SK-N-SH treated with all-trans-retinoic acid at 6 μM for 48 hours (cell line): Measurements from ENCODE around the gene SAMD7.

Experiments used
- ATAC-seq: fragments of 200-7000 bp; cut with Tn5 transposase; 3 replicates; pipeline ENCODE4 v1.9.1; 2020; ENCODE audit warnings: mild to moderate bottlenecking, moderate library complexity
- ARNTL ChIP-seq: fragments of 450-650 bp; formaldehyde crosslinking; IDR thresholded peaks from 2 replicates; pipeline ENCODE4 v1.5.0; 2020; ENCODE audit warnings: low read depth, mild to moderate bottlenecking, moderate library complexity, borderline replicate concordance
- BACH2 ChIP-seq: fragments of 250-450 bp; sonication (Bioruptor Pico); IDR thresholded peaks from 2 replicates; pipeline ENCODE4 v1.9.0; 2021; ENCODE audit warnings: mild to moderate bottlenecking, borderline replicate concordance
- CREB5 ChIP-seq: fragments of 250-450 bp; sonication (Bioruptor Pico); IDR thresholded peaks from 2 replicates; pipeline ENCODE4 v1.5.1; 2020; ENCODE audit warnings: low read depth, mild to moderate bottlenecking, moderate library complexity
- CSDC2 ChIP-seq: fragments of 250-450 bp; sonication (Bioruptor Pico); IDR thresholded peaks from 2 replicates; pipeline ENCODE4 v1.5.0; 2020; ENCODE audit warnings: mild to moderate bottlenecking, moderate library complexity
- CSRNP3 ChIP-seq: fragments of 250-450 bp; sonication (Bioruptor Pico); IDR thresholded peaks from 2 replicates; pipeline ENCODE4 v1.5.1; 2021; ENCODE audit warnings: mild to moderate bottlenecking, moderate library complexity
- GLIS3 ChIP-seq: fragments of 250-450 bp; sonication (Bioruptor Pico); IDR thresholded peaks from 2 replicates; pipeline ENCODE4 v1.5.0; 2020; ENCODE audit warnings: mild to moderate bottlenecking, moderate library complexity
- ISL1 ChIP-seq: fragments of 250-450 bp; sonication (Bioruptor Pico); IDR thresholded peaks from 2 replicates; pipeline ENCODE4 v2.1.2; 2022; ENCODE audit warnings: mild to moderate bottlenecking, moderate library complexity
- OSR1 ChIP-seq: fragments of 250-450 bp; sonication (Bioruptor Pico); IDR thresholded peaks from 2 replicates; pipeline ENCODE4 v1.8.0; 2022; ENCODE audit warnings: moderate library complexity, mild to moderate bottlenecking, inconsistent platforms
- PATZ1 ChIP-seq: fragments of 250-450 bp; sonication (Bioruptor Pico); IDR thresholded peaks from 2 replicates; pipeline ENCODE4 v1.8.0; 2020; ENCODE audit warnings: mild to moderate bottlenecking, moderate library complexity, borderline replicate concordance
- POU6F1 ChIP-seq: fragments of 250-450 bp; sonication (Bioruptor Pico); IDR thresholded peaks from 2 replicates; pipeline ENCODE4 v1.8.0; 2021; ENCODE audit warnings: low read depth, mild to moderate bottlenecking, moderate library complexity, borderline replicate concordance
- PPARA ChIP-seq: fragments of 250-450 bp; sonication (Bioruptor Pico); IDR thresholded peaks from 2 replicates; pipeline ENCODE4 v1.5.0; 2020; ENCODE audit warnings: mild to moderate bottlenecking, borderline replicate concordance
- TCF4 ChIP-seq: fragments of 250-450 bp; sonication (Bioruptor Pico); IDR thresholded peaks from 2 replicates; pipeline ENCODE4 v1.8.0; 2021; ENCODE audit warnings: mild to moderate bottlenecking, moderate library complexity, borderline replicate concordance
- TOX ChIP-seq: fragments of 250-450 bp; sonication (Bioruptor Pico); IDR thresholded peaks from 2 replicates; pipeline ENCODE4 v1.8.0; 2021; ENCODE audit warnings: mild to moderate bottlenecking, moderate library complexity, borderline replicate concordance
- ZC3H10 ChIP-seq: fragments of 250-450 bp; sonication (Bioruptor Pico); IDR thresholded peaks from 2 replicates; pipeline ENCODE4 v1.5.1; 2021; ENCODE audit warnings: mild to moderate bottlenecking, moderate library complexity
- ZFP3 ChIP-seq: fragments of 250-450 bp; sonication (Bioruptor Pico); IDR thresholded peaks from 2 replicates; pipeline ENCODE4 v1.5.0; 2020; ENCODE audit warnings: mild to moderate bottlenecking, moderate library complexity
- ZFP30 ChIP-seq: fragments of 450-650 bp; formaldehyde crosslinking; IDR thresholded peaks from 2 replicates; pipeline ENCODE4 v1.5.0; 2022; ENCODE audit warnings: mild to moderate bottlenecking, moderate library complexity
- ZNF565 ChIP-seq: fragments of 450-650 bp; formaldehyde crosslinking; conservative IDR thresholded peaks from 2 replicates; pipeline ENCODE4 v1.5.0; 2020; ENCODE audit warnings: low read depth, mild to moderate bottlenecking, moderate library complexity
- ZNF70 ChIP-seq: fragments of 450-650 bp; formaldehyde crosslinking; IDR thresholded peaks from 2 replicates; pipeline ENCODE4 v1.5.0; 2020; ENCODE audit warnings: mild to moderate bottlenecking, moderate library complexity
- ZNF8 ChIP-seq: fragments of 450-650 bp; formaldehyde crosslinking; IDR thresholded peaks from 2 replicates; pipeline ENCODE4 v1.5.0; 2020; ENCODE audit warnings: mild to moderate bottlenecking, moderate library complexity

Gene SAMD7

GRCh38 chr3:169964176-169964575, 52.8 kb downstream of the SAMD7 start:
- TF ChIP-seq CSRNP3 (CRISPR knock-in tag) (no peak), TOX (CRISPR knock-in tag) (no peak), ZNF70 (CRISPR knock-in tag) (no peak)

GRCh38 chr3:169965562-169966427, 54.4 kb downstream of the SAMD7 start:
- TF ChIP-seq ZFP30 (CRISPR knock-in tag) (no peak), ARNTL (no peak), PPARA (CRISPR knock-in tag) (no peak), ZNF565 (CRISPR knock-in tag) (no peak), GLIS3 (CRISPR knock-in tag) (no peak)
- ATAC-seq: no peak

More at GRCh38 chr3:169964176-169964575, 52.8 kb downstream of the SAMD7 start:
- ATAC-seq: no peak

- peak; percentile 96 for ATAC-seq
- TF ChIP-seq ZNF70 (CRISPR knock-in tag) (no peak), ZNF8 (no peak), OSR1 (CRISPR knock-in tag) (no peak), ZC3H10 (CRISPR knock-in tag) (no peak), ARNTL (no peak), TCF4 (CRISPR knock-in tag) (no peak), CREB5 (CRISPR knock-in tag) (no peak), ZFP3 (CRISPR knock-in tag) (no peak; the same call in 1 of the 2 replicates), CSDC2 (no peak), BACH2 (no peak), POU6F1 (CRISPR knock-in tag) (no peak), ISL1 (CRISPR knock-in tag) (no peak), CSRNP3 (CRISPR knock-in tag) (no peak)
Measured at GRCh38 chr3:169966428-169966950, 55.1 kb downstream of the SAMD7 start, which contains the start of gene SEC62. Gene SEC62 (plus strand): TSS chr3:169966807. CDS start chr3:169966823, 16 bp downstream.

- peak; percentile 81 for ATAC-seq
- TF ChIP-seq OSR1 (CRISPR knock-in tag) (no peak), PATZ1 (CRISPR knock-in tag) (no peak), ZNF565 (CRISPR knock-in tag) (no peak), BACH2 (no peak), ZFP30 (CRISPR knock-in tag) (no peak)
Measured at GRCh38 chr3:169966951-169967915, 55.9 kb downstream of the SAMD7 start.
